AG08396 (cell line): ENCODE data around the gene PFKL.
A peak's percentile ranks its signal among the peaks of the same experiment; 100 is the strongest.

Experiments used
- DNase-seq: peaks from one replicate; pipeline ENCODE4 v3.0.0; 2012; ENCODE audit warnings: low spot score, mixed read lengths

The PFKL gene

DNA sequence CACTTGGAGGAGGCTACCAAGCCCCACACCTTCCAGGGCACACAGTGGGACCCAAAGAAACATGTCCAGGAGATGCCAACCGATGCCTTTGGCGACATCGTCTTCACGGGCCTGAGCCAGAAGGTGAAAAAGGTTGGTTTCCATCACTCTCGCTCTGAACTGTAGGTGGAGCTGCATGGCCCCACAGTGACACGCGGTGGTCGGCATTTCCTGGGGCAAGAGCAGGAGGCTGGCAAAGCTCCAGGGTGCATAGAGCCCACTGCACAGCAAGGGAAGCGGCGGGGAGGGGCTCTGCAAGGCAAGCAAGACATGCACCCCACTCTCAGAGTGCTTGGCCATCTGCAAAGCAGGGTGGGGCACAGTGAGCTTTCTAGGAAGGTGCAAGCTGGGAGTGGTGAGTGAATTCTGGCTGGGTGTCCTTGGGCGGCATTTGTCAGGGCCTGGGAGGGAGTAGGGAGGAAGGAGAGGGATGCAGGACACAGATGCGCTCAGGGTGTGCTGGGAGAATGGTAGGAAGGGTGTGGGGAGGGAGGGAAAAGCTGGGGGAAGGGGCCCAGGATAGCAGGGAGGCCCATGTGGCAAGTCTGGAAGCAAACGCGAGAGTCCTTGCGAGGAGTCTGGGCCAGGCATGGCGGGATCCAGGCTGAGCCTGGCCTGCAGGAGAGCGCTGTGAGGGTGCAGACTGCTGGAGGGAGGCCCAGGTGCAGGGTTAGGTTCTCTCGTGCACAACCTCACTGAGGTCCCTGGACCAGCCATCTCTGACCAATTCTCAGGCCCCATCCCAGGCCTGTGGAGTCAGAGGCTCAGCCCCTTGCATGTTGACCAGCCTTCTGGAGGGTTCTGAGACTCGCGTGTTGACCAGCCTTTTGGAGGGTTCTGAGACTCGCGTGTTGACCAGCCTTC, 64.5 kb downstream of the PFKL start:
- no peak for DNase-seq

DNA sequence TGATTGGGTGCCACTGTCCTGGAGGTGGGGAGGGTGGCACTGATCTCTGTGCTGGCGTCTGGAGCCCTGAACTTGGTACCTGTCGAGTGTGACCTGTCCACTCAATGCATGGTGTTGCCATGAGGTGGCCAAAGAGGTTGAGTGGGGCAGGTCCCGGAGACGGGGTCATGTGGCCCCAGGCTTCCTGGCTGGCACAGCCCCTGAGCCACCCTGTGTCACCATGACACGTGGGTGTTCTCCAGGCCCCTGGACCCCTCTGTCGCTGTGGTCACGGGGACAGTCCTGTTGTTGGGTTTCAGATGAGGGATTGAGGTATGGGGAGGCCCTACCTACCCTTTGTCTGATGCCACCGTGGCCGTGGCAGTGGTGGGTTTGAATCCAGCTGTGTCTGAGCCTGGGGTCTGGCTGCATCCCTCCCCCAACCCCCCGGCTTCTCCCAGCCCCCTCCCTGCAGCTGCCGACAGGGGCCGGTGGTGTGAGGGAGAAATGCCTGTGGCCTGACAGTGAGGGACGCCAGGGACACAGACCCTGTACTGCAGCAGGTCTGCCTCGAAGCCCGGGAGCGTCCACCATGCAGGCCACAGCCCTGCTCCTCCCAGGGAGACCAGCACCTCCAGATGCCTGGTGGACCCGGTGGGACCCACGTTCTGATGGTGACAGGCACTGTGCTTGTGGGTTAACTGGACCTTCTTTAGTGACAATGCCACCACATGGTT, 65.6 kb downstream of the PFKL start:
- no peak for DNase-seq

DNA sequence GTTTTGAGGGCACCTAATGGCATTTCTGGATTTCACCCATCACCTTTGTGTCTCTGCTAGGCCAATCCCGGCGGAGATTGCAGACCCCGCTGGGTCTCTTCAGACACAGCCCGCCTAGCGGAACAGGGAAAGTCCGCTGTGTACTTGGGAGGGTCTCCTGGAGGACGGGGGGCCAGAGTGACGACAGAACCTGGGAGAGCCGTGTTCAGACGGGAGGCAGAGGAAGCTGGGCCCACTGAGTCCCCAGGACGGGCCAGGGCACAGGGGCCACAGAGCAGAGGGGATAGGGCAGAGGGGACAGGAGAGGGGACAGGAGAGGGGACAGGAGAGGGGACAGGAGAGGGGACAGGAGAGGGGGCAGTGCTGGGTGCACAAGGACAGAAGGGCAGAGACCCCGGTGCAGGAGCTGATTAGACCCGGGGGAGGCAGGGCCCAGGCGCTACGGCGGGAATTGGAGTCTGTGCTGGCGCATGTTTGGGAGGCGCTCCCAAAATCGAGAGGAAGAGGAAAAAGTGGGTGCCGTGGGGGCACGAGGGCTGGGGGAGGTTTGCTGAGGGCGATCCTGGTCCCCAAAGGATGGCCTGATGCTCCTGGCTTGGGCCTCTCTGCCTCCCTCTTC, 66.2 kb downstream of the PFKL start:
- DNase-seq = no peak

DNA sequence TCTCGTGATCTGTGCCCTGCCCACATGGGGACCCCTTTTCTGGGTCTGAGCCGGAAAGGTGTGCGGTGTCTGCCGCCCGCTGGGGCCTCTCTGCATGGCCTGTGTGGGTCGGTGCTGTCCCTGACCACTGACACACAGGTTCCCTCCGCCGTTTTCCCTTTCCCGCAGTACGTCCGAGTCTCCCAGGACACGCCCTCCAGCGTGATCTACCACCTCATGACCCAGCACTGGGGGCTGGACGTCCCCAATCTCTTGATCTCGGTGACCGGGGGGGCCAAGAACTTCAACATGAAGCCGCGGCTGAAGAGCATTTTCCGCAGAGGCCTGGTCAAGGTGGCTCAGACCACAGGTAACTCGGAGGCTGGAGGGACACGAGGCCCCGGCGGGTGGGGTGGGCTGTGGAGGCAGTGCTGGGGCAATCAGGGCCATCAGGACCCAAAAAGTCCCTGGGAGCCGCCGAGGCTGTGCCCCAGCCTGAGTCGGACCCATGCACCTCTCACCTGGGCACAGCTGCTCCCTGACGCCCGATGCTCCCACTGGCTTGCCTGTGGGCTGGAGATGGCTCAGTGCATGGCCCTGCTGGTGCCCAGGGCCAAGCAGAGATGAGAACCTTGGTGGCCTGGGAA, 66.8 kb downstream of the PFKL start:
- no peak for DNase-seq

DNA sequence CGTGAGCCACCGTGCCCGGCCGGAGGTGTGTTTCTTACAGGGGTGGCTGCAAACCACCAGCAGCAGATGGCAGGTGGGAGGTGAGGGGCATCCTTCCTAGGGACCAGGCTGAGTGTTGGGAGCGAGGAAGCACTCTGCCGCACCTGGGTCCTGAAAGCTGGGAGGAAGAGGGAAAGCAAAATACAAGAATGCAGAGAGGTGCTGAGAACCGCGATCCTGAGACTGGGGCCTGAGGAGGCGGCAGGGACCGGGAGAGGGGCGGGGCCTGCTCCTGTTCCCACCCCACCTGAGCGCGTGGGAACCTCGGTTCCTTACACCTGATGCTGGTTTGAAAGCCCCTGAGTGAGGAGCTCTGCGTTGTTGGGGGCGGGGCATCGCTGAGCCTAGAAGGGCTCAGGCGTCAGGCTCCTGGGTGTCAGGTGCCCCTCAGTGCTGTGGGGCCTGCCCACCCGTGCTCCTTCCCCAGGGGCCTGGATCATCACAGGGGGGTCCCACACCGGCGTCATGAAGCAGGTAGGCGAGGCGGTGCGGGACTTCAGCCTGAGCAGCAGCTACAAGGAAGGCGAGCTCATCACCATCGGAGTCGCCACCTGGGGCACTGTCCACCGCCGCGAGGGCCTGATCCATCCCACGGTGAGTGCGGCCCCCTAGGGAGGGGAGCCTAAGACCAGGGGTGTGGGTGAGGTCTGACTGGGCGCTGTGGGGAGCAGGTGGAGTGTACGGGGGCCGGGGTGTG, 69.0 kb downstream of the PFKL start:
- DNase-seq = no peak

DNA sequence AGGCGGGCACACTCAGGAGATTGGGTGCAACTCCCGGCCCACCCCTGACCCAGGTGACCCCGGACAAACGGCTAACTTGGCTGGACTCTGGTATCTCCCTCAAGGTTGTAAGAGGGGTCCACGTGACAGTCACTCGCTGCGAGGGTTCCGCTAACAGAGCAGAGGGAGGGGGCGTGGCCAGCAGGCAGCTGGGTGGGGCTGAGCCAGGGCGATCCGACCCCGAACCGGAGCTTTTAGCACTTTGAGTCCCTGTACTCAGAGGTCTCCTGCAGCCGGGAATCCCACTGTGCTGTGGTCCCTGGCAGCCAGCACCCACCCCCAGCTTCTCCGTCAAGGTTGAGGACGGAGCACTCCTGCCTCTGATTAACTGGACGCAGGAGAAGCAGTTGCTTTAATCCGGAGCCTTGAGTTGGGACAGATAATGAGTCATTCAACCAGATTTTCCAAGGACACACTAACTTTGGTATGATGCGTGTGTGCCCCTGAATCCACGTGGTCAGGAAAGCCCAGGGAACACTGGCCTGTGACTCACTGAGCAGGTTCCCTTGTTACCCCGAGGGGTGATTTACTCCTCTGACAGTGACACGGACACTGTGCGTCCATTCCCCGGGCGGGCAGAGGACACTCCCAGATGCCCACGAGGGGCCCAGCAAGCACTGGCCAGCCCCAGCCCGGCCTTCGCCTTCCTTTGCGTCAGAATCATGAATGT, 70.3 kb downstream of the PFKL start:
- peak; percentile 71 for DNase-seq

DNA sequence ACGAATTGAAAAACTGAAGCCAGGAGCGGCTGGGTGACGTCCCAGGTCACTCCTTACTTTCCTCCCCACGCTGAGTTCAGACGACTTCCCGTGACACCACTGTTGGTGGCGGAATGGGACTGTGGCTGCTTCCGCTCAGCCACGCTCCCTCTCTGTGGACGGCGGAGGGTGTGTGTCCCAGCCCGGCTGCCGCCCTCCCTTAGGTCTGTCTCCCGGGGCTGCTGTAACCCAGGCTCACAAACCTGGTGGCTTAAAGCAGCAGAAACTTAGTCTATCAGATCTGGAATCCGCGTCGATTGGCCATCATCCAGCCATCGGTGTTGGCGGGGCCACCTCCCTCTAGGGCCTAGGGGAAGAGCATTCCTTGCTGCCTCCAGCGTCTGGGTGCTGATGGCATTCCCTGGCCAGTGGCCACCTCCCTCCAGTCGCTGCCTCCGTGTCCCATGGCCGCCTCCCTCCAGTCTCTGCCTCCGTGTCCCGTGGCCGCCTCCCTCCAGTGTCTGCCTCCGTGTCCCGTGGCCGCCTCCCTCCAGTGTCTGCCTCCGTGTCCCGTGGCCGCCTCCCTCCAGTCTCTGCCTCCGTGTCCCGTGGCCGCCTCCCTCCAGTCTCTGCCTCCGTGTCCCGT, 71.0 kb downstream of the PFKL start:
- DNase-seq = no peak

DNA sequence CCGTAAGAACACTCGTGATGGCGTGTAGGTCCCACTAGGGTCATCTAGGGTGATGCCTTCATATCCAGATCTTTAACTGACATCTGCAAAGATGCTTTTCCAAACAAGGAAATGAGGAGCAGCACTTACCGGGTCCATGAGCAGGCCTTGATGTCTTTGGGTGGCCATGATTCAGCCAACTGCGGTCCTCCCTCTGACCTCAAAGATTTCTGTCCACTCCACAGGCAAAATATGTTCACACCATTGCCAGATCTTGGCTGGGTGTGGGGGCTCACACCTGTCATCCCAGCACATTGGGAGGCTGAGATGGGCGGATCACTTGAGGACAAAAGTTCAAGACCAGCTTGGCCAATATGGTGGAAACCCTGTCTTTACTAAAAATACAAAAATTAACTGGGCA, 71.7 kb downstream of the PFKL start:
- DNase-seq = no peak

DNA sequence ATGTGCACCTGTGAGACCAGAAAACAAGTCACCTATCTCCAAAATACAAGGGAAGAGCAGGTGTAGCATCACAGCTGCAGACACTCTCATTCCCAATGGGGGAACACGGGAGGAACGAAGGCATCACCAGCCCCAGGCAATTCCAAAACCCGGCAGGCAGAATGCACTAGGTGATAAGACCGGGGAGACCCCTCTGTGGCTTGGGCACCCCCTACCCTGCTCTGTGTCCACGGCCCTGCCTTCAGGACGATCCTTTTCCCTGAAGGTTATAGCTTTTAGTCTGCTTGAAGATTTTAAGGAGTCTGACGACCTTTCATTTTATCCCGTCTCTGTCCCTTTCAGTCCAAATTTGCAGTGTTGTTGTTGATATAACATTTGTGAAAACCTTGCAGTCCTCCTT, 72.8 kb downstream of the PFKL start:
- DNase-seq = no peak

DNA sequence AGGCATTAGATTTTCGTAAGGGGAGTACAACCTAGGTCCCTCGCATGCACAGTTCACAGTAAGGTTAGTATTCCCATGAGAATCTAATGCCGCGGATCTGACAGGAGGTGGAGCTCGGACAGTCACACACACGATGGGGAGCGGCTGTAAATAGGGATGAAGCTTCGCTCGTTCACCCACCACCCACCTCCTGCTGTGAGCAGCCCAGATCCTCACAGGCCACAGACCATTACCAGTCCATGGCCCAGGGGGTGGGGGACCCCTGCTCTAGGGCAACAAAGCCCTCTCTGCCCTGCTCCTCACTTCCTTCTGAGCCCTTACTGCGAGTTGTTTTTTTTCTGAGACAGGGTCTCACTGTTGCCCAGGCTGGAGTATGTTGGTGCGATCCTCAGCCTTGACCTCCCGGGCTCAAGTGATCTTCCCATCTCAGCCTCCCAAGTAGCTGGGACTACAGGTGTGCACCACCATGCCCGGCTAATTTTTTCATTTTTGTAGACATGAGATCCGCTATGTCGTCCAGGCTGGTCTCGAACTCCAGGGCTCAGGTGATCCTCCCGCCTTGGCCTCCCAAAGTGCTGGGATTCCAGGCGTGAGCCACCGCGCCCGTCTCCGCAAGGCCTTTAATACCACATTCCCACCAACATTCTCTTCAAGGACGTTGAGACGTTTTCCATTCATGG, 74.9 kb downstream of the PFKL start:
- DNase-seq = no peak

DNA sequence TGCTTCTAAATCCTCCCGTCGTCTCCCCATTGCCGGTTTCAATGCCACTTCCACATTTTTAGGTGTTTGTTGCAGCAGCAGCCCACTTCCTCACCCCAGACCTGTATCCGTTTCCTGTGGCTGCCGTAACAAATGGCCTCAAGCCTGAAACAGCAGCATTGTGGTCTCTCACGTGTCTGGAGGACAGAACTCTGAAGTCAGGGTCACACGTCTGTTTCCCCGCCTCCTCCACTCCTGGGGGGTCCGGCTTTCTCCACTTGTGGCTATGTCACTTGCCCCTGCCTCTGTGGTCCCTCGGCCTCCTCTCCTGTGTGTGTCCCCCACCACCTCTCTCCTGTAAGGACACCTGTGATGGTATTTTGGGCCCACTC, 75.4 kb downstream of the PFKL start:
- no peak for DNase-seq

DNA sequence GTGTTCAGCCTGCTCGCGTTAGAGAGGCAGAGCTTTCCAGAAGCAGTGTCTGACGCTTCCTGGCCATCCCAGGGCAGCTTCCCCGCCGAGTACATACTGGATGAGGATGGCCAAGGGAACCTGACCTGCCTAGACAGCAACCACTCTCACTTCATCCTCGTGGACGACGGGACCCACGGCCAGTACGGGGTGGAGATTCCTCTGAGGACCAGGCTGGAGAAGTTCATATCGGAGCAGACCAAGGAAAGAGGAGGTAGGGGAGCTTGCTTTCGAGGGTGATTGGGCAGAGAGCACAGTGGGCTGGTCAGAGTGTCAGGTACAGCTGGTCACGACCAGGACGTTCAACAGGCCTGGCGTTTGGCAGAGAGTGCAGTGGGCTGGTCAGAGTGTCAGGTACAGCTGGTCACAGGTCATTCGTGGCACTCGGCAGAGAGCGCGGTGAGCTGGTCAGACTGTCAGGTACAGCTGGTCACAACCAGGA, 75.9 kb downstream of the PFKL start:
- DNase-seq = no peak

DNA sequence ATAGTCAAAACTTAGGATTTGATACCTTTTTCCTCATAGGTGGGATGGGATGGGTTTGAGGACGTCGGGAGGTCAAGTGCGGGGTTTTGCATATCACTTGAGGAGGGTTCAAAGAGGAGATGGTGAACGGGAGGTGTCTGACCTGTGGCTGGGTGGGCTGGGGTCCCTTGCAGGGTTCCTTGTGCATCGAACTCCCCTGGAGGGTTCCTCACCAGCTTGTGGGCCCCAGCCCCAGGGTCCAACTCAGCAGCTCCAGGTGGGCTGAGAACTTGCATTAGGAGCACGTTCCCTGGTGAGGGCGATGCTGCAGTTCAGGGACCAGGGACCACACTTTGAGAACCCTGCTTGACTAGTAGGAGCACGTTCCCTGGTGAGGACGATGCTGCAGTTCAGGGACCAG, 76.8 kb downstream of the PFKL start:
- no peak for DNase-seq
